Measurements from ENCODE around the gene MRM2. TPM values are rescaled to one million over a fixed set of nuclear protein-coding genes. Genes with fewer than 3 reads are reported as not detected.

The MRM2 gene
- total and polyA plus RNA-seq, 10 of the 15 experiments (the other 5 are each of a cell fraction or from before 2014, with no cell fraction given), result 43.2 to 128 (median 71.4) TPM

- RAD21 ChIA-PET (ENCODE audit: unreplicated experiment), result no interaction called here
- SMC1A ChIA-PET (ENCODE audit: uncharacterized antibody, unreplicated experiment), result no interaction called here
- in situ Hi-C loops (cut with MboI), result no loop called here
Observed at GRCh38 chr7:2253525-2254244, 11.7 kb upstream of the MRM2 start.

DNA sequence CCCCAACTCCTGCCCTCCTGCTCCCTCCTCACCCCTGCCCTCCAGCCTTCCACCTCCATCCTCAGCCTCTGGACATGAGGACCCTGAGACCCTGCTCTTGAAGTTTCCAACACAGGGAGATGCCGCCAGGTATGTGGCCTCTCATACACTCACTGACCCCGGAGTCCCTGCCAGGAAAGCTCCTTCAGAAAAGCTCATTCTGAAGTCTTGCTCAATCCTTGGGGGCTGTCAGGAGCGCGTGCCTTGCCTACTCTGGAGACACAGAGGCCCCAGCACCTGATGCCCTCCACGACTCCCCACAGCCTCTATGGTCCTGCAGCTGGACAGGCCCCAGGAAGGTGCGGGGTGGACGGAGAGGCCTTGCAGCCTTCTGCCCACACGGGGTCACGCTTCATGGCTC lies 11.0 kb upstream of the MRM2 start:
- WGBS (ENCODE audit: insufficient coverage, insufficient replicate concordance, low lambda C conversion rate, missing lambda C conversion rate), result 94% methylated on average over 9 of the region's 9 CpGs
- CTCF ChIA-PET, result no interaction called here
- H3K36me3 ChIP-seq (ENCODE audit: control insufficient read depth in 2 of 2, insufficient read depth in 2 of 2, low read length in 1 of 2), result peaks cover 8 to 37% of the 10 kb centered on the region in 2 experiments; a peak in 3 of 4 replicates
- peaks cover 27% of the 10 kb centered on the region for H3K4me1 ChIP-seq (ENCODE audit: control insufficient read depth, insufficient read depth, low read length)
- no peak overlapping the region for H3K4me2 ChIP-seq (ENCODE audit: control insufficient read depth, insufficient read depth)
- intact Hi-C loops (cut with micrococcal nuclease; ENCODE audit: unreplicated experiment) (no loop called here), in situ Hi-C loops (cut with MboI) (no loop called here)
- no TSS peak for BruUV-seq (replicated peaks)
- H4K20me1 ChIP-seq (ENCODE audit: control insufficient read depth, insufficient read depth), result no peaks in the 10 kb centered on the region
- no peak overlapping the region for H3K9ac ChIP-seq (ENCODE audit: control insufficient read depth, insufficient read depth, low read length)
- TF ChIP-seq FOXK2 (IDR thresholded peaks at IDR 0.05) (no peak), ZNF384 (IDR thresholded peaks at IDR 0.05; ENCODE audit: borderline replicate concordance, low read depth, low read length) (no peak), MAX (IDR thresholded peaks at IDR 0.05; ENCODE audit: low read depth, low read length) (no peak), SIN3A (IDR thresholded peaks at IDR 0.05; ENCODE audit: low read depth, low read length) (no peak), POLR2A (IDR thresholded peaks at IDR 0.05; ENCODE audit: low read depth, low read length) (peak; percentile 44; the same call in 1 of the 2 replicates), YBX1 (IDR thresholded peaks at IDR 0.05) (no peak), ETV6 (conservative IDR thresholded peaks at IDR 0.05 in 1 of 2, IDR thresholded peaks at IDR 0.05 in 1 of 2; ENCODE audit: borderline replicate concordance in 1 of 2, low read depth in 1 of 2) (no peak), CBX5 (IDR thresholded peaks at IDR 0.05; ENCODE audit: low read depth) (no peak), PAX5 (IDR thresholded peaks at IDR 0.05; ENCODE audit: borderline replicate concordance, low read depth, low read length) (0 out of 2 replicates have a peak, but pooled peaks have one; percentile 30)
- RAD21 ChIA-PET (ENCODE audit: unreplicated experiment), result no interaction called here
- no peaks in the 10 kb centered on the region; the same call in 1 of the 2 replicates for H3K79me2 ChIP-seq (ENCODE audit: control insufficient read depth, insufficient read depth, low read length)
- FAIRE-seq (no peak), ATAC-seq (no peak), DNase-seq (ENCODE audit: low read depth, low spot score) (no peak)
- SMC1A ChIA-PET (ENCODE audit: uncharacterized antibody, unreplicated experiment), result no interaction called here
- POLR2A ChIA-PET, result interaction anchor here (0.7 kb wide), 1 partner anchor 38 kb away, joined by 4 read pairs; no protein-coding TSS in a partner anchor
- no peak overlapping the region for H3K4me3 ChIP-seq
- no peaks in the 10 kb centered on the region for H3K27me3 ChIP-seq (replicated peaks in 1 of 2; ENCODE audit: control insufficient read depth in 2 of 2, insufficient read depth in 2 of 2, low read length in 1 of 2)
- no peaks in the 10 kb centered on the region; the same call in 2 of the 3 replicates for H3K9me3 ChIP-seq (replicated peaks; ENCODE audit: control insufficient read depth, insufficient read depth, low read length)
- no peak overlapping the region for H3K27ac ChIP-seq (ENCODE audit: control insufficient read depth, insufficient read depth)
- no peak overlapping the region for H2AFZ ChIP-seq (ENCODE audit: control insufficient read depth, low read depth, low read length)

More at GRCh38 chr7:2253525-2254244, 11.7 kb upstream of the MRM2 start:
- WGBS (ENCODE audit: insufficient coverage, insufficient replicate concordance, low lambda C conversion rate, missing lambda C conversion rate), result 98% methylated on average over 22 of the region's 32 CpGs
- no peak for FAIRE-seq
- Histone ChIP-seq H4K20me1 (ENCODE audit: control insufficient read depth, insufficient read depth) (no peaks in the 10 kb centered on the region), H3K79me2 (ENCODE audit: control insufficient read depth, insufficient read depth, low read length) (peaks cover 3% of the 10 kb centered on the region), H2AFZ (ENCODE audit: control insufficient read depth, low read depth, low read length) (no peak overlapping the region), H3K27ac (ENCODE audit: control insufficient read depth, insufficient read depth) (no peak overlapping the region), H3K27me3 (replicated peaks in 1 of 2; ENCODE audit: control insufficient read depth in 2 of 2, insufficient read depth in 2 of 2, low read length in 1 of 2) (no peaks in the 10 kb centered on the region), H3K9ac (ENCODE audit: control insufficient read depth, insufficient read depth, low read length) (no peak overlapping the region), H3K9me3 (replicated peaks; ENCODE audit: control insufficient read depth, insufficient read depth, low read length) (no peaks in the 10 kb centered on the region; the same call in 2 of the 3 replicates), H3K36me3 (ENCODE audit: control insufficient read depth in 2 of 2, insufficient read depth in 2 of 2, low read length in 1 of 2) (peaks cover 8 to 41% of the 10 kb centered on the region in 2 experiments; a peak in 3 of 4 replicates), H3K4me2 (ENCODE audit: control insufficient read depth, insufficient read depth) (no peak overlapping the region), H3K4me3 (no peak overlapping the region), H3K4me1 (ENCODE audit: control insufficient read depth, insufficient read depth, low read length) (peaks cover 29% of the 10 kb centered on the region)
- TF ChIP-seq ZNF207 (IDR thresholded peaks at IDR 0.05; ENCODE audit: borderline replicate concordance) (no peak), ETV6 (conservative IDR thresholded peaks at IDR 0.05 in 1 of 2, IDR thresholded peaks at IDR 0.05 in 1 of 2; ENCODE audit: borderline replicate concordance in 1 of 2, low read depth in 1 of 2) (no peak), PAX8 (IDR thresholded peaks at IDR 0.05) (no peak), MXI1 (IDR thresholded peaks at IDR 0.05; ENCODE audit: low read depth, low read length) (no peak), POLR2A (IDR thresholded peaks at IDR 0.05; ENCODE audit: low read depth, low read length) (peak; percentile 23; the same call in 1 of the 2 replicates)
- ATAC-seq, result no peak
- BruUV-seq (replicated peaks), result no TSS peak
- no peak for DNase-seq (ENCODE audit: low read depth, low spot score)
- POLR2A ChIA-PET, result interaction anchor here (0.7 kb wide), 1 partner anchor 38 kb away, joined by 4 read pairs; no protein-coding TSS in a partner anchor
- CTCF ChIA-PET, result no interaction called here
- intact Hi-C loops (cut with micrococcal nuclease; ENCODE audit: unreplicated experiment), result no loop called here
